Endothelial cell of umbilical vein (primary cell): ENCODE measurements around the gene DNAJC22. TPM values are rescaled to one million over a fixed set of nuclear protein-coding genes. Genes with fewer than 3 reads are reported as not detected.

ENCODE experiments used
- BruUV-seq: library from RNA; stranded (reverse); fragments of 400-500 nt; replicated peaks from 2 replicates; lab custom pipeline; 2021; lab: Mats Ljungman, UMichigan
- CTCF ChIA-PET: fragments of 300-600, 350-600 bp; sonication (Branson Sonifier 250); formaldehyde crosslinking; loops from one replicate; lab custom pipeline; 2021; ENCODE audit warnings: antibody characterized with exemption, inconsistent platforms; lab: Charles Lee
- POLR2A ChIA-PET: fragments of 300-600, 350-600 bp; sonication (Branson Sonifier 250); formaldehyde crosslinking; loops from one replicate; lab custom pipeline; 2021; ENCODE audit warnings: antibody characterized with exemption, inconsistent platforms; lab: Charles Lee
- DNase-seq: peaks from one replicate; pipeline ENCODE4 v3.0.0-alpha.2; 2011; ENCODE audit warnings: low read depth, low spot score
- FAIRE-seq: peaks from 2 replicates; lab custom pipeline; 2011; peaks lifted over from hg19 to GRCh38; lab: Jason Lieb, UNC
- H2AFZ ChIP-seq: 2 replicates; pipeline ENCODE4 v1.6.0; 2012; ENCODE audit warnings: low read depth, low read length, control low read depth, inconsistent platforms
- H3K27ac ChIP-seq: 2 replicates; pipeline ENCODE4 v1.5.1; 2011; ENCODE audit warnings: low read depth, mild to moderate bottlenecking, control low read depth, low read length, moderate library complexity; ENCODE audit not compliant: insufficient read depth
- H3K27me3 ChIP-seq, 2 experiments: 2 replicates each; pipeline versions ENCODE4 v1.6.0 to v1.6.1; 2011; ENCODE audit warnings: low read length in 2 of 2, mixed read lengths in 1 of 2; ENCODE audit not compliant: control insufficient read depth in 2 of 2, insufficient read depth in 2 of 2
- H3K36me3 ChIP-seq, 2 experiments: 2 replicates in 1 of 2; 3 replicates in 1 of 2; pipeline ENCODE4 v1.5.1; 2011; ENCODE audit warnings: low read length in 2 of 2, mild to moderate bottlenecking in 1 of 2, moderate library complexity in 1 of 2; ENCODE audit not compliant: control insufficient read depth in 2 of 2, insufficient read depth in 2 of 2; ENCODE audit errors: extremely low read depth in 1 of 2
- H3K4me1 ChIP-seq: 3 replicates; pipeline ENCODE4 v1.5.1; 2011; ENCODE audit warnings: mild to moderate bottlenecking, low read length; ENCODE audit not compliant: control insufficient read depth, insufficient read depth; ENCODE audit errors: extremely low read depth
- H3K4me2 ChIP-seq: 2 replicates; pipeline ENCODE4 v1.6.1; 2011; ENCODE audit warnings: low read length, control low read depth, mixed read lengths; ENCODE audit not compliant: insufficient read depth
- H3K4me3 ChIP-seq, 3 experiments: fragments of 200-600 bp in 1 of 3; sonication (generic), shearing (Covaris generic) in 1 of 3; replicated peaks in 1 of 3; 2 replicates each; pipeline ENCODE4 v1.5.1; 2011 to 2016; ENCODE audit warnings: control low read depth in 3 of 3, low read length in 3 of 3, mild to moderate bottlenecking in 2 of 3, inconsistent platforms in 1 of 3, low read depth in 1 of 3, moderate library complexity in 1 of 3; ENCODE audit not compliant: insufficient read depth in 1 of 3
- H3K79me2 ChIP-seq: 2 replicates; pipeline ENCODE4 v1.6.0; 2012; ENCODE audit warnings: low read length, inconsistent platforms; ENCODE audit not compliant: control insufficient read depth, insufficient read depth
- H3K9ac ChIP-seq: replicated peaks from 2 replicates; pipeline ENCODE3; 2011; ENCODE audit warnings: low read length, control low read depth; ENCODE audit not compliant: insufficient read depth; ENCODE audit errors: extremely low read depth
- H3K9me1 ChIP-seq: replicated peaks from 3 replicates; pipeline ENCODE4 v1.6.0; 2011; ENCODE audit warnings: mild to moderate bottlenecking, low read length; ENCODE audit not compliant: control insufficient read depth, insufficient read depth; ENCODE audit errors: extremely low read depth
- H3K9me3 ChIP-seq: replicated peaks from 2 replicates; pipeline ENCODE4 v1.5.1; 2012; ENCODE audit warnings: low read length, inconsistent platforms; ENCODE audit not compliant: control insufficient read depth, insufficient read depth
- H4K20me1 ChIP-seq: replicated peaks from 2 replicates; pipeline ENCODE3; 2011; ENCODE audit warnings: mild to moderate bottlenecking, low read length; ENCODE audit not compliant: control insufficient read depth, insufficient read depth; ENCODE audit errors: extremely low read depth
- FOS ChIP-seq: IDR thresholded peaks from 2 replicates; pipeline ENCODE4 v1.6.1; 2011; ENCODE audit warnings: mild to moderate bottlenecking, low read length, moderate library complexity, borderline replicate concordance; ENCODE audit not compliant: insufficient read depth
- GATA2 ChIP-seq: IDR thresholded peaks from 2 replicates; pipeline ENCODE4 v1.7.0; 2011; ENCODE audit warnings: low read depth, mild to moderate bottlenecking, moderate library complexity, mixed read lengths, low read length; ENCODE audit not compliant: insufficient read length, insufficient read depth
- JUN ChIP-seq: IDR thresholded peaks from 2 replicates; pipeline ENCODE4 v1.6.1; 2011; ENCODE audit warnings: borderline replicate concordance, low read depth; ENCODE audit not compliant: insufficient read length, insufficient read depth
- MYC ChIP-seq: IDR thresholded peaks from one replicate; pipeline ENCODE4 v1.6.1; 2011; ENCODE audit warnings: mild to moderate bottlenecking, low read depth, low read length
- POLR2AphosphoS5 ChIP-seq: IDR thresholded peaks from 2 replicates; pipeline ENCODE4 v1.6.1; 2012; ENCODE audit warnings: low read depth, mild to moderate bottlenecking, control low read depth, low read length, moderate library complexity; ENCODE audit not compliant: insufficient read depth
- dilution Hi-C: fragments of 300-500 bp; cut with MboI; formaldehyde crosslinking; loops from one replicate; pipeline ENCODE4 v1.15.0; 2019; ENCODE audit warnings: low sequenced_read_pairs; ENCODE audit not compliant: extremely low pct_ligation_motif_present
- intact Hi-C: fragments of 100-400 bp; cut with micrococcal nuclease; formaldehyde crosslinking; loops from one replicate; pipeline ENCODE4 v1.10.0; 2022
- polyA plus RNA-seq, 4 experiments: library from polyadenylated mRNA; depleted of rRNA in 3 of 4; stranded (reverse) in 3 of 4; unstranded in 1 of 4; fragments of >200 nt; gene quantifications; 2 replicates each; pipeline versions ENCODE4 v1.2.1 to v1.2.3, GENCODE V29; 2011 to 2012; ENCODE audit warnings: missing spikeins in 1 of 4
- total RNA-seq: library from RNA; stranded (reverse); gene quantifications from 2 replicates; pipeline ENCODE4 v1.2.3, GENCODE V29; 2021

Gene DNAJC22
- total and polyA plus RNA-seq, 2 donors (not counting 3 experiments of a cell fraction or from before 2014, with no cell fraction given), result 1.3 to 1.4 TPM

DNA sequence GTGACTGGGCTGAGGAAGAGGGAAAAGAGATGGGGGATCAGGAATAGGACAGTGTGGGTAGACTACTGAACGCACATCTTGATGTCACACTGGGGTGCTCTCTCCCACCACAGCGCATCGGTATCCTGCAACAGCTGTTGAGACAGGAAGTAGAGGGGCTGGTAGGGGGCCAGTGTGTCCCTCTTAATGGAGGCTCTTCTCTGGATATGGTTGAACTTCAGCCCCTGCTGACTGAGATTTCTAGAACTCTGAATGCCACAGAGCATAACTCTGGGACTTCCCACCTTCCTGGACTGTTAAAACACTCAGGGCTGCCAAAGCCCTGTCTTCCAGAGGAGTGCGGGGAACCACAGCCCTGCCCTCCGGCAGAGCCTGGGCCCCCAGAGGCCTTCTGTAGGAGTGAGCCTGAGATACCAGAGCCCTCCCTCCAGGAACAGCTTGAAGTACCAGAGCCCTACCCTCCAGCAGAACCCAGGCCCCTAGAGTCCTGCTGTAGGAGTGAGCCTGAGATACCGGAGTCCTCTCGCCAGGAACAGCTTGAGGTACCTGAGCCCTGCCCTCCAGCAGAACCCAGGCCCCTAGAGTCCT, 16.6 kb upstream of the DNAJC22 start:
- Histone ChIP-seq H2AFZ (no peak overlapping the region), H3K36me3 (peaks cover 4 to 6% of the 10 kb centered on the region in 2 experiments), H3K9me1 (no peaks in the 10 kb centered on the region), H3K4me3 (no peak overlapping the region), H3K27me3 (peaks cover 18% of the 10 kb centered on the region in 2 experiments), H3K79me2 (no peaks in the 10 kb centered on the region), H3K4me2 (no peak overlapping the region), H3K4me1 (no peaks in the 10 kb centered on the region), H3K9me3 (no peaks in the 10 kb centered on the region), H3K9ac (no peak overlapping the region), H3K27ac (no peak overlapping the region), H4K20me1 (no peaks in the 10 kb centered on the region)
- BruUV-seq, result TSS peak; percentile 18
- TF ChIP-seq MYC, result no peak
- no peak for TF ChIP-seq GATA2
- no peak for TF ChIP-seq JUN
- no peak for TF ChIP-seq FOS
- TF ChIP-seq POLR2AphosphoS5, result no peak
- DNase-seq (no peak), FAIRE-seq (no peak)
- POLR2A ChIA-PET, result no interaction called here
- intact Hi-C loops (no loop called here), dilution Hi-C loops (no loop called here)
- CTCF ChIA-PET, result interaction anchor here (1.4 to 3.1 kb wide), 4 partner anchors 12 to 184 kb away, joined by 7 to 66 read pairs (median 10); partner anchors contain the start of gene DNAJC22
